Fibroblast of skin of back (primary cell): ENCODE data around the gene KCNK17.
"Not testable (repeated sequence)": the region's sequence is repeated elsewhere in the genome, so short reads cannot be mapped to it uniquely, and the experiment has no call there.

Experiments used
- DNase-seq: peaks from one replicate; pipeline ENCODE4 v3.0.0-alpha.2; 2013

KCNK17 gene

DNA sequence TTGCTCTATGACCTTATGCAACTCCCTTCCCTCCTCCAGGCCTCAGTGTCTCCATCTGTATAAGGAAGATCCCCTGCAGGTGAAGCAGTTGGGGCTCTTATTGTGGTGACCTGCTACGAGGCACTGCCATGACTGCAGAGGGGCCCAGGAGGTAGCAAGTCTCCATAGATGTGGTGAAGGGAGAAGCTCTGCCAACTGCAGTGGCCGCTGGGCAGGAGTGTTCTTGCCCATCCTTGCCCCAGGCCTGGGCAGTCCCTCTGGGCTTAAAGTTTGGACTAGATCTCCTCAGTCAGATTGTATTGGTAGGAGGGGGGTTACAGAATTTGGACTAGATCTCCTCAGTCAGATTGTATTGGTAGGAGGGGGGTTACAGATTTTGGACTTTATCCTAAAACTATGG is 12.2 kb downstream of the KCNK17 start:
- no peak for DNase-seq

DNA sequence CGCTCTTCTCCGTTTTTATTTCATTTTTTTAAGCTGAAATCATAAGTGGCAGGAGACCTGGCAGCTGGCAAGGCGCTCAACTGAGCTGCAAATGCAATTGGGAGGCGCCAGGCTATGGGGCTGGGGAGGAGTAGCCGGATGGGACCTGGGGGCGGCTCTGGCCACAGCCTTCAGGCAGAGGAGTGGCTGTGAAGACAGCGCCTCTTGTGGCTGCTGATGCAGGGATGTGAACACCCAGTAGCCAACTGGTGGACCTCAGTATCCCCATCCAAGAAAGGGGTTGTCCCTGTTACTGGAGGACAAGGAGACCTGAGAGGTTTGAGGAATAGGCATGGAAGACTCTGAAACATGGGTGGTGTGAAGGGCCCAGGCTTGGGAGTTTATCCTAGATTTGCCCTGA is 12.6 kb downstream of the KCNK17 start:
- DNase-seq: no peak

DNA sequence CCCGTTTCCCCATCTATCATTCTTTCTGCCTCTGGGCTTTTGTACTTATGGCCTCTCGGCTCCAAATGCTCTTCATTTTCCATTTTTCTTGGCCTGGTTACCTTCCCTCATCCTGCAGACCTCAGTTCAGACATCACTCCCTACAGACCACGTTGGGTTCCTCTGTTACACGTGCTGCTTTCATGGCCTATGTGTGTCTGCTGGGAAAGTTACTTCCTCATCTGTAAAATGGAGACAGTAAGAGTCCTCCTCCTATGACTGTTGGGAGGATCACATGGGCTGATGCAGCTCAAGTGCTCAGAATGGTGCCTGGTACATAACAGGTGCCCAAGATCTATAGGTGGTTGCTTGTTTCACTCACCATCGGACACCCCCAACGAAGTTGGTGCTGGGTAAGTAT is 13.5 kb downstream of the KCNK17 start:
- no peak for DNase-seq

DNA sequence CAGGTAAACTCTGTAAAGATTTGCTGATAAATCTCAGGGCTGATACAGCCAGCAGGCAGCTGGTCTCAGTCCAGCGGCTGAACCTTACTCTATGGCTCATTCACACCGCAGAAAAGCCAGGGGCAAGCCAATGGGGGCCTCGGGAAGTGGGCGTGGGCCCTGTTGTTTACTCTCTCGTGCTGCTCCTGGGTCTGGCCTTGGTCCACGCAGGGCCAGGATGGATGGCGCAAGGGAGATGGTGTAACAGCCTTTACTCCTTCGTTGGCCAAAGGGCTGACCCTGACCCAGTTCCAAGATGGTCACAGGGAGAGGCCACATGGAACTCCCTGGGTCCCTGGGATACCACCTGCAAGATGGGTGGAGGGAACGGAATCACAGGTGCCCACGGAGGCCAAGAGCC is 16.2 kb downstream of the KCNK17 start:
- no peak for DNase-seq

DNA sequence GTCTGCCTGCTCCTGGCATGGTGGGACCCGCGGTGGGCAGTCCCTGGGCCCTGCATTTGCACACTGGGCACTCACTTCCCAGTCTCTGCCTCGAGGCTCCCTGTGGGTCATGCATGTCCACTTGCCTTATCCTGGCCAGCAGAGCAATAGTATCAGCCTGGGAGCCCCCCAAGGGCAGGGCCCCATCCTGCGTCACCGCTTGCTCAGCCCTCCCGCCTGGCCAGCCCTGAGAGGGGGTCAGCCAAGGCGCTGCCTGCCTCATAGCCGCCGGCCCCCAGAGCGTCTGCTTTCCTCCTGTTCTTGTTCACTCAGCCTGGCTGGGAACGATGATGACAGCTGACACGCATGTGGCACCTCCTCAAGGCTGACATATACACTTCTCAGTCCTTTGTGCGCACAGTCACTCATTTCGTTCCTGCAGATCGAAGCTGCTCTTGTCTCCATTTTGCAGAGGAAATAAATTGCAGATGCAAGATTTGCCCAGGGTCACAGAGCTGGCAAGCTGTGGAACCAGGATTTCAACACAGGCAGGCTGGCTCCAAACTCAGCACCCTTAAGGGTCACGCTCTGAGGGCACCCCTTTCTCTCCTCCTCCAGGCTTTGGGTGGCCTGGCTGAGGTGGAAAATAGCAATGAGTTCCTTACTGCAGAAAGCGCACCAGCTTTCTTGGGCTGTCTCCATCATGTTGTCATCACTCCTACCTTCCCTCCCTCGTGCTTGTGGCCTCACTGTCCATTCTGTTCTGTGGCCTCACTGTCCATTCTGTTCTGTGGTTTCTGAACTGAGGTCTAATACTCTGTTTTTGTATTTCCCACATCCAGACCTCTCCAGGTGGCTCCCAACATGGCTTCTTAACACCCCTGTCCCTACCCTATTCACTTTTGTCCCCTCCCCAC is 17.2 kb downstream of the KCNK17 start:
- no peak for DNase-seq

GRCh38 chr6:39295611-39296011 is 18.6 kb downstream of the KCNK17 start:
- no peak for DNase-seq

DNA sequence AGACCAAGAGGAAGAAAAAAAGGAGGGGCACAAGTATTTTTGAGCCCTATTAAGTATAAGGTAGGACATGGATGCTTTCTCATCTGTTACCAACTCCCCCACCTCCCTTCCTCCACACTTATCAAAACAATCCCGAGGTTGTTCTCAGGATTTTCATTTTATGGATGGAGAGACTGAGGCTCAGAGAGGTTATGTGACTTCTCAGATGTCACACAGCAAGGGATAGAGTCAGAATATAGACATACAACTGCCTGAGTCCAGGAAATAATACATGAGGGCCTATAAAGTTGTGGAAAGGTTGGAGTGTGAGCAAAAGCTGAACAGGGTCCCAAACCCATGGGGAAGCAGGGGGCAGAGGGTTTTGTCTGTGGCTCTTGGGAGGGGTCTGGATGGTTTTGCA is 19.3 kb downstream of the KCNK17 start:
- DNase-seq: no peak

DNA sequence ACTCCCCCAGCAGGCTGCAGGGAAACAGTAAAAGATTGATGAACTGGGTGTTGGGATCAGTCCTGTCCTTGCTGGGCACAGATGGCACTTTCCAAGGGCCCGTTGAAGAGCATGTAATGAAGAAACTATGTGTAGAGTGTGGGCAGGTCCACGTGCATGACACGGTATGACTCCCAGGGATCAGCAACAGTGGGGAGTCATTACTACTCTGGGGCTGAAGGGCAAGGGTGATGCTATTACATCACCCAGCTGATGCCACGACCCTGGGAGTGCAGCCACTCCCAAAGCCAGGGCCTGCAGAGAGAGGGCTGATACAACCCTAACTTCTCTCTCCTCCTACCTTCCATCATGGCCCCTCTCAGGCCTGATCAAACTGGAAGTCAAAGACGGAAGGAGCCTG is 20.1 kb downstream of the KCNK17 start:
- DNase-seq: no peak

- no peak for DNase-seq
These were observed 21.6 kb downstream of the KCNK17 start for GRCh38 chr6:39292637-39293036.

- no peak for DNase-seq
These were observed 24.7 kb downstream of the KCNK17 start for GRCh38 chr6:39289490-39289889.

- DNase-seq: no peak
These were observed 26.6 kb downstream of the KCNK17 start for GRCh38 chr6:39287601-39288000.

DNA sequence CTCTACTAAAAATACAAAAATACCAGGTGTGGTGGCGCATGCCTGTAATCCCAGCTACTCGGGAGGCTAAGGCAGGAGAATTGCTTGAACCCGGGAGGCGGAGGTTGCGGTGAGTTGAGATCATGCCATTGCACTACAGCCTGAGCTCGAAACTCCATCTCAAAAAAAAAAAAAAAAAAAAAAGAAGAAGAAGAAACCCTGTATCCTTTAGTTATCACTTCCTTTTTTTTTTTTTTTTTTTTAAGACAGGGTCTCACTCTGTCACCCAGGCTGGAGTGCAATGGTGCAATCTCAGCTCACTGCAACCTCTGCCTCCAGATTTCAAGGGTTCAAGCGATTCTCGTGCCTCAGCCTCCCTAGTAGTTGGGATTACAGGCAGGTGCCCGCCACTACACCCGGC is 27.6 kb downstream of the KCNK17 start:
- not testable (repeated sequence) for DNase-seq

DNA sequence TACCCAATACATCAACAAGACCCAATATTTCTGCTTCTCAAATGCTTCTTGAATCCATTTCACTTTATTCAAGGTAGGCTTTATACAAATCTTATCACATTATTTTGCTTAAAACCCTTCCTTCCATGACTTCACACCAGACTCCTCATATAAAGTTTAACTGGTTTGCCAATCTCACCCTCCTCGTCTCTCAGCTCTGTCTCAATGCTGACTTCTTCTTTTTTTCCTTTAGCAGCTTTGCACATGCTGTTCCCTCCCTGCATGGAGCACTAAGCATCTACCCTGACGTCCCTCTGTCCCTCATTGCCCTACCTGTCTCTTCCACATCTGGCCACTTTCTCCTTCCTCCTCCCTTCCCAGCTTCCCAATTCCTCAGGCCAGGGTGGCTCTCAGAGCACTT is 31.4 kb downstream of the KCNK17 start:
- no peak for DNase-seq

DNA sequence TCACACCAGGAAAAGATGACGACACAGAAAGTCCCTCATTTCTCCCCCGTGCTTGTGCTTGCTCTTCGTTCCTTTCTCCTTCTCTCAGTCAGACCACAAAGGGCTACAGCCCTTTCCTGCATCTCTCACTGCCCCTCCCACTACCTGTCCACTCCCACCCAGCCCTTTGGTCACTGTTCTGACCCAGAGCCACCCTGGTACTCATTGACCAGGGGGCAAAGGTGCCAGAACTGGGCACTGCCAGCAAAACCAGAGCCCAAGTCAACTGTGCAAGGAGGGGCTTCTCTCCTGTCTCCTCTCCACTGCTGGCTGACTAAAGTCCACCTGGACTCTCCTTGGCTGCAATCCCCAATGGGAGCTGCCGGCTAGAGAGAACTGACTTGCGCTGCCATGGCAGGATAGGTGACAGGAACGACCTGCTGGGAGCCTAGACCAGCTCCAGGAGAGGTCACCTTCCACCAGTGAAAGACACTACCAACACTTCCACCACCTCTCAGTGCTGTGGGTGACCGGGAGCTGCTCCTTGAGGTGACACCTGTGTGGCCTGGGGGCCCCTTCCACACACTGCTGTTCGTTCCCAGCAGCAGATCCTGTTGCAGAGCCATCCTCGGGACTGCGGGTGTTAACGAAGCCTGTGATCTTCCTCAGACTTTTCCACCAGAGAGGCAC is 32.8 kb downstream of the KCNK17 start:
- DNase-seq: no peak

- no peak for DNase-seq
These were observed 33.9 kb downstream of the KCNK17 start for GRCh38 chr6:39280247-39280731.

- DNase-seq: no peak
These were observed 34.7 kb downstream of the KCNK17 start for GRCh38 chr6:39279539-39279938.

DNA sequence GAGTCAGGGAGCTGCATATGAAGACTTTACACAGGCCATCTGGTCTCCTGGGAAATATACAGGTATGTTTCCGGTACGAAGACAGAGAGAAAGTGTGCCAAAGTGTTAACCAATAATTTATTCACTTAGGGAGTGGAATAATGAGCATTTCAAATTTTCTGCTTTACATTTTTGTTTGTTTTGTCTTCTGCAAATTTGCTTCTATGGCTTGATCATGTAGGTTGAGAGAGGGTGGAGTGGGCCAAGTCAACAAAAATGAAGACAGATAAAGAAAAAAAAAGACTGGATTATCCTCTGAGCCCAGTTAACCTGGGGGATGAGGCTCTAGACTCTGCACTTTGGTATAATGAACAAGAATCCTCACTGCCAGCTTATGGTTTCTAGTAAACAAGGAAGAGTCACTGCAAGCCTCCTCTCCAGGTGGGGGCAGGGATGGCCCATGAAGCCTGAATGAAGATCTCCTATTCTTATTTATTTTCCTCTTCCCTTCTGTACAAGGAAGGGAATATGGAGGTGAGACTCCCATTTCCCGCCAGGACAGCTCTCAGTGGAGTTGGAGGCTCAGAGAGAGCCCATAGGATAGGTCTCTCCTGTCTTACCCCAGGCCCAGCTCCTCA is 37.7 kb downstream of the KCNK17 start:
- no peak for DNase-seq

DNA sequence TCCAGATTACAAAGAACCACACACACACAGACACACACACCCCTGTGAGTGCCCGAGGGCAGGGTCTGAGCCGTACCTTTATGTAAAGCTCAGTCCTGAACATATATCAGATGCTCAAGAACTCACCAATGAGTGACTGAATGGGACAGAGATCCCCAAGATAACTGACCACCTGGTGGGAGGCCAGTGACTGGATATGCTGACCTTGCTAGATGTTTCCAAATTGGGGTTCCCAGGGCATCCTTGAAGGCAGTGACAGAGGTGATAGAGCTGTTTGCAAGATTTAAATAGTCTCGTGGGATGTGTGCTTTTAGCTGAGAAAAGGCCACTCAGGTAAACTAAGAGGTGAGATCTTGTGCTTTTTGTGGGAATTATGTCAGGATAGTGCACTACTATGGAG is 39.3 kb downstream of the KCNK17 start:
- no peak for DNase-seq

- no peak for DNase-seq
These were observed 39.7 kb downstream of the KCNK17 start for GRCh38 chr6:39274471-39274870.

DNA sequence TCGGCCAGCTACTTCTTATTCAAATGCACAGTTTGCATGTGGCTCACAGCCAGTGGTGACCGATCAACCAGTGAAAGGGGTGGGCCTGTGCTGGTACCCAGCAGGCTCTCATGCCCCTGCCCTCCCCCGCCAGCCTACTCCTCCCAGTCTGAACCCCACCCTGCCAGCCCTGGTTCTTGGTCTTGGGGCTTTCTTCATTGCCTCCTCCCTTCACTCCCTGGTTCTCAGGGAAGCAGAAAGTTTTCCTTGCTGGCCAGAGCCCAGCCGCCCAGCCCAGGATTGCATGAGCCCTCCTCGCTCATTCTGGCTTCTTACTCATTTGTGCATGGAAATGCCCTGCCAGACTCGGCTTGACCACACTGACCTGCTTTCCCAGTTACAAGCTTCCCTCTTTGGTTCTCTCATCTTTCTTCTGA is 40.8 kb downstream of the KCNK17 start:
- DNase-seq: no peak

DNA sequence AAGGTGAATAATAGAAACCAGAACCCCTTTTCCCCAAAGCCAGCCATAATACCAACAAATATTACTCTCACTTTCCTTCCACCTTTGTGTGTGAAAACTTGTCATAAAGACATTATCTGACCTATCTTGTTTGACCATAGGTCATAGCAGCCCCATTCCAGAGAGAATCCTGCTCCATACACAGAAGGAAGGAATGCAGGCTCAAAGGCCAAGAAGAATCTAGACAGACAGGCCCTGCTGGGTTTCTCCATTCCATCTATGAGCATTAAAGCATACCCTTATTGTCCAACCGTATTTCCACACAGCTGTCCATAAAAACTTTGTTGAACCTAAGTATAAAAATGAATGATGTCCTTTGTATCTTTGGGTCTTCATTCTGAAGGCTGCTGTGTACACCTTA is 44.3 kb downstream of the KCNK17 start:
- no peak for DNase-seq

GRCh38 chr6:39268721-39269120 is 45.5 kb downstream of the KCNK17 start:
- DNase-seq: no peak

DNA sequence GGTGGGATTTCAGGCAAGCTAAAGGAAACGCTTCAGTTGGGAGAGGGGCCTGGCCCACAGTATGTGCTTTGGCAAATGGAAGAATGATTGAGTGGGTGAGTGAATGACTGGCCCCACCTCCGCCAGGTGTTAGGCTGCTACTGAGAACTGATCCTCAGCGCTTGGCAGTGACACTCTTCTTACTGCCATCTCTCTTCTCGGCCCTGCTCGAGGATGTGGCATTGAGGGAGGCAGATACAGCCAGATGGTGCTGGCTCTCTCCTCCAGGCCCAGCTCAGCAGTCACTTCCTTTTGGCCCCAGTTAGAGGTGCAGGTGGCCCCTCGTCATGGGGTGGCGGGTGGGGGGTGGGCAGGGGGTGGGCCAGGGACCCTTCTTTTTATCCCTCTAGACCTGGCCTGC is 46.0 kb downstream of the KCNK17 start:
- no peak for DNase-seq
